ENCODE data around the gene SLC45A1.

DNA sequence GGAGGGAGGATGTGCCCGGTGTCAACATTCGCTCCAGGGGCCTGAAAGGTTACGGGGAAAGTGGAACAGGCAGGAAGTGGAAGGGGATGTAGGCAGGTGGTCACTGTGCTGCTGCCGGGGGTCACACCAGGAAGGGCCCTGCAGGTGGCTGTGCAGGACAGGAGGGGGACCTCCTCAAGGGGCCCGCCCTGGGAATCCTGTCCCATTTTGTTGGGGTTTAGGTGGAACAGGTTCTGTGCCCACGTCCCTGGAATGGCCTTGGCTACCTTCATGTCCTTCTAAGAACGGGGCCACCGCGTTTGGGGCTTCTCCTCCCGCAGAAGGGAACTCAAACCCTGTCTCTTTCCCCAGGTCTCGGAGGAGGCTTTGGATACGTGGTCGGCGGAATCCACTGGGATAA, 11.9 kb downstream of the SLC45A1 start:
- TF ChIP-seq, protein P1, sequence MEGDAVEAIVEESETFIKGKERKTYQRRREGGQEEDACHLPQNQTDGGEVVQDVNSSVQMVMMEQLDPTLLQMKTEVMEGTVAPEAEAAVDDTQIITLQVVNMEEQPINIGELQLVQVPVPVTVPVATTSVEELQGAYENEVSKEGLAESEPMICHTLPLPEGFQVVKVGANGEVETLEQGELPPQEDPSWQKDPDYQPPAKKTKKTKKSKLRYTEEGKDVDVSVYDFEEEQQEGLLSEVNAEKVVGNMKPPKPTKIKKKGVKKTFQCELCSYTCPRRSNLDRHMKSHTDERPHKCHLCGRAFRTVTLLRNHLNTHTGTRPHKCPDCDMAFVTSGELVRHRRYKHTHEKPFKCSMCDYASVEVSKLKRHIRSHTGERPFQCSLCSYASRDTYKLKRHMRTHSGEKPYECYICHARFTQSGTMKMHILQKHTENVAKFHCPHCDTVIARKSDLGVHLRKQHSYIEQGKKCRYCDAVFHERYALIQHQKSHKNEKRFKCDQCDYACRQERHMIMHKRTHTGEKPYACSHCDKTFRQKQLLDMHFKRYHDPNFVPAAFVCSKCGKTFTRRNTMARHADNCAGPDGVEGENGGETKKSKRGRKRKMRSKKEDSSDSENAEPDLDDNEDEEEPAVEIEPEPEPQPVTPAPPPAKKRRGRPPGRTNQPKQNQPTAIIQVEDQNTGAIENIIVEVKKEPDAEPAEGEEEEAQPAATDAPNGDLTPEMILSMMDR (IDR thresholded peaks at IDR 0.05) = no peak
- no peak for TF ChIP-seq POLR2A (IDR thresholded peaks at IDR 0.05)
- TF ChIP-seq EP300 (IDR thresholded peaks at IDR 0.05) = no peak
